ENCODE data around the gene SH3BP4. TPM values are rescaled to one million over a fixed set of nuclear protein-coding genes. Genes with fewer than 3 reads are reported as not detected.

Gene SH3BP4
- total RNA-seq, 1 experiment from 2014 or later: 19.9 TPM

GRCh38 chr2:235004329-235004903, 52.6 kb downstream of the SH3BP4 start:
- ChIA-PET POLR2A (ENCODE audit: low non-redundant PET) (no interaction called here), CTCF (no interaction called here)
- no TSS peak for BruUV-seq (replicated peaks)
- H3K4me1 ChIP-seq (ENCODE audit: insufficient read depth, low read length, poor library complexity, severe bottlenecking): peaks cover 9% of the 10 kb centered on the region
- no peaks in the 10 kb centered on the region for H3K27me3 ChIP-seq (replicated peaks; ENCODE audit: insufficient read depth, low read depth, low read length, poor library complexity)
- no peak for DNase-seq (ENCODE audit: low spot score)
- no peaks in the 10 kb centered on the region for H3K36me3 ChIP-seq (ENCODE audit: insufficient read depth, low read length, poor library complexity, severe bottlenecking)
- intact Hi-C loops (cut with micrococcal nuclease; ENCODE audit: unreplicated experiment): no loop called here
- H3K27ac ChIP-seq (ENCODE audit: low read depth, low read length, poor library complexity, severe bottlenecking): no peak overlapping the region
- H3K4me3 ChIP-seq (ENCODE audit: low read depth, low read length, poor library complexity, severe bottlenecking): no peak overlapping the region
- H3K9me3 ChIP-seq (ENCODE audit: low read depth, low read length, poor library complexity, severe bottlenecking): no peaks in the 10 kb centered on the region
- no peak for TF ChIP-seq CTCF (conservative IDR thresholded peaks at IDR 0.05; ENCODE audit: low read depth, low read length)
- no peak for TF ChIP-seq EZH2 (IDR thresholded peaks at IDR 0.05; ENCODE audit: borderline replicate concordance, low read depth, low read length, poor library complexity, severe bottlenecking)

DNA sequence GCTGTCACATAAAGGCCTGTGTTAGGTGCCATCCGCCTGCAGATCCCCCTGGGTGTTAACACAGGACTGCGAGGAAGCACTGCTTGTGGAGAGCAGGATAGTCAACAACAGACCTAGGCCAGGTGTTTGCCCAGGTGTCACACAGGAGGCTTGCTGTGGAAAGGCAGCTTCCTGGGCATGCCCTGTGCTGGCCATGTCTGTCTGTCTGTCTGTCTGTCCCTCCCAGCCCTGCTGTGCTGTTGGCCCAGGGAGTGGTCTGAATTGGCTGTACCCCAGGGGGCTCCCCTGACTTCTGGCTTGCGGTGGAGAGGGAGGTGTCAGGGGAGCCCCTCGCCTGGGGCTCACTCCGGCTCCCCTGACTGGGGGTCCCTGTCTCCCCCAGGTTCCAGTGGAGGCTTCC, 53.2 kb downstream of the SH3BP4 start:
- H3K27ac ChIP-seq (ENCODE audit: low read depth, low read length, poor library complexity, severe bottlenecking): no peak overlapping the region
- ChIA-PET CTCF (interaction anchor here (0.6 kb wide), 1 partner anchor 670 kb away, joined by 4 read pairs; no protein-coding TSS in a partner anchor), POLR2A (ENCODE audit: low non-redundant PET) (no interaction called here)
- no TSS peak for BruUV-seq (replicated peaks)
- TF ChIP-seq CTCF (conservative IDR thresholded peaks at IDR 0.05; ENCODE audit: low read depth, low read length) (no peak), EZH2 (IDR thresholded peaks at IDR 0.05; ENCODE audit: borderline replicate concordance, low read depth, low read length, poor library complexity, severe bottlenecking) (no peak)
- DNase-seq (ENCODE audit: low spot score): no peak
- H3K36me3 ChIP-seq (ENCODE audit: insufficient read depth, low read length, poor library complexity, severe bottlenecking): no peaks in the 10 kb centered on the region
- H3K9me3 ChIP-seq (ENCODE audit: low read depth, low read length, poor library complexity, severe bottlenecking): no peaks in the 10 kb centered on the region
- H3K27me3 ChIP-seq (replicated peaks; ENCODE audit: insufficient read depth, low read depth, low read length, poor library complexity): no peaks in the 10 kb centered on the region
- H3K4me3 ChIP-seq (ENCODE audit: low read depth, low read length, poor library complexity, severe bottlenecking): no peak overlapping the region
- intact Hi-C loops (cut with micrococcal nuclease; ENCODE audit: unreplicated experiment): no loop called here
- H3K4me1 ChIP-seq (ENCODE audit: insufficient read depth, low read length, poor library complexity, severe bottlenecking): peaks cover 9% of the 10 kb centered on the region

DNA sequence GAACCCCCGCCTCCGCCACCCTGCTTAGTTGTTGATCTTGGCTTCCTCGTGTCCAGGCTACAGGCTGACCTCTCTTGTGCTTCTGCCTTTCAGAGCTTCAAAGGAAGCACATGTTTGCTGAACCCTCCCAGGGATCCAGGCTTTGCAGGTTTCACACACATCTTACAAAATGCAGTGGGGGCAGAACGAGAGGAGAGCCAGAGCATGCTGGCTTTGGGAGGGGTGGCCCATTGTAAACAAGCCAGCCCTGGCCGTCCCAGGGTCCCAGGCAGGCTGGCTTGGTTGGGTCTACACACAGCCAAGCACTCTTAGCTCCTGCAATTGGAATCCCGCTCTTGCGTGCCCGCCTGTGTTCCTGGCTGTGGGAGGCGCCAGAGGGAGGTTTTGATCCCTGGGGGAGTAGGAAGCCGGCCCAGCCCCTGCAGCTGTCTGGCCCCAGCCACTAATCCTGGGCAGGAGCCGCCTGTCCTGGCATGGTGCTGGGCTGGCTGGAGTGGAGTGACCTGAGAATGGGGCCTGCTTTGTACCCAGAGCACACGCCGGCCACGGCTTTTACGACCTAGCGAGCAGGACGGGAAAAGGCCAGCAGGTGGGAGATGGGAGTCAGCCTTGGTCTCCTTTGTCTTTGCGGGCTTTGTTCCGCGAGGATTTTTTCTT, 53.9 kb downstream of the SH3BP4 start:
- no peaks in the 10 kb centered on the region for H3K27me3 ChIP-seq (replicated peaks; ENCODE audit: insufficient read depth, low read depth, low read length, poor library complexity)
- peaks cover 9% of the 10 kb centered on the region for H3K4me1 ChIP-seq (ENCODE audit: insufficient read depth, low read length, poor library complexity, severe bottlenecking)
- DNase-seq (ENCODE audit: low spot score): peak; percentile 23
- no TSS peak for BruUV-seq (replicated peaks)
- ChIA-PET CTCF (interaction anchor here (0.6 kb wide), 2 partner anchors 670 to 1762 kb away, joined by 3 to 4 read pairs; no protein-coding TSS in a partner anchor), POLR2A (ENCODE audit: low non-redundant PET) (no interaction called here)
- intact Hi-C loops (cut with micrococcal nuclease; ENCODE audit: unreplicated experiment): no loop called here
- H3K4me3 ChIP-seq (ENCODE audit: low read depth, low read length, poor library complexity, severe bottlenecking): no peak overlapping the region
- no peaks in the 10 kb centered on the region for H3K36me3 ChIP-seq (ENCODE audit: insufficient read depth, low read length, poor library complexity, severe bottlenecking)
- no peaks in the 10 kb centered on the region for H3K9me3 ChIP-seq (ENCODE audit: low read depth, low read length, poor library complexity, severe bottlenecking)
- no peak for TF ChIP-seq EZH2 (IDR thresholded peaks at IDR 0.05; ENCODE audit: borderline replicate concordance, low read depth, low read length, poor library complexity, severe bottlenecking)
- TF ChIP-seq CTCF (conservative IDR thresholded peaks at IDR 0.05; ENCODE audit: low read depth, low read length): peak; percentile 34; the same call in 1 of the 2 replicates
- H3K27ac ChIP-seq (ENCODE audit: low read depth, low read length, poor library complexity, severe bottlenecking): no peak overlapping the region
